ENCODE results near the gene MMEL1.

The MMEL1 gene

GRCh38 chr1:2567083-2567679 lies 65.6 kb downstream of the MMEL1 start:
- H3K27me3 ChIP-seq (replicated peaks): no peaks in the 10 kb centered on the region
- no peak for TF ChIP-seq CTCF (IDR thresholded peaks at IDR 0.05; ENCODE audit: low read depth, low read length, missing control alignments)

GRCh38 chr1:2566101-2567045 lies 66.4 kb downstream of the MMEL1 start:
- Histone ChIP-seq H3K36me3 (replicated peaks) (no peaks in the 10 kb centered on the region), H3K27me3 (replicated peaks) (no peaks in the 10 kb centered on the region), H3K27ac (no peak overlapping the region), H3K4me3 (ENCODE audit: low read depth, low read length) (no peak overlapping the region)
- DNase-seq: no peak
- TF ChIP-seq CTCF (IDR thresholded peaks at IDR 0.05; ENCODE audit: low read depth, low read length, missing control alignments): no peak
- in situ Hi-C loops (cut with HindIII; ENCODE audit: low pct_ligation_motif_present, low sequenced_read_pairs): no loop called here

More at GRCh38 chr1:2567083-2567679, 65.6 kb downstream of the MMEL1 start:
- no peak overlapping the region for H3K4me3 ChIP-seq (ENCODE audit: low read depth, low read length)
- in situ Hi-C loops (cut with HindIII; ENCODE audit: low pct_ligation_motif_present, low sequenced_read_pairs): no loop called here
- no peak overlapping the region for H3K27ac ChIP-seq
- no peak for DNase-seq
- H3K36me3 ChIP-seq (replicated peaks): no peaks in the 10 kb centered on the region

- Histone ChIP-seq H3K4me3 (ENCODE audit: low read depth, low read length) (no peak overlapping the region), H3K36me3 (replicated peaks) (no peaks in the 10 kb centered on the region), H3K27me3 (replicated peaks) (no peaks in the 10 kb centered on the region), H3K27ac (no peak overlapping the region)
- in situ Hi-C loops (cut with HindIII; ENCODE audit: low pct_ligation_motif_present, low sequenced_read_pairs): no loop called here
- TF ChIP-seq CTCF (IDR thresholded peaks at IDR 0.05; ENCODE audit: low read depth, low read length, missing control alignments): no peak
- no peak for DNase-seq
Measured at GRCh38 chr1:2564815-2565374, 67.9 kb downstream of the MMEL1 start.

GRCh38 chr1:2564006-2564814 lies 68.6 kb downstream of the MMEL1 start:
- in situ Hi-C loops (cut with HindIII; ENCODE audit: low pct_ligation_motif_present, low sequenced_read_pairs): no loop called here
- TF ChIP-seq CTCF (IDR thresholded peaks at IDR 0.05; ENCODE audit: low read depth, low read length, missing control alignments): no peak
- DNase-seq: no peak
- H3K27me3 ChIP-seq (replicated peaks): no peaks in the 10 kb centered on the region
- H3K27ac ChIP-seq: no peak overlapping the region
- H3K36me3 ChIP-seq (replicated peaks): no peaks in the 10 kb centered on the region
- H3K4me3 ChIP-seq (ENCODE audit: low read depth, low read length): no peak overlapping the region

- no peak overlapping the region for H3K4me3 ChIP-seq (ENCODE audit: low read depth, low read length)
- DNase-seq: no peak
- in situ Hi-C loops (cut with HindIII; ENCODE audit: low pct_ligation_motif_present, low sequenced_read_pairs): no loop called here
- TF ChIP-seq CTCF (IDR thresholded peaks at IDR 0.05; ENCODE audit: low read depth, low read length, missing control alignments): no peak
- no peaks in the 10 kb centered on the region for H3K27me3 ChIP-seq (replicated peaks)
- no peaks in the 10 kb centered on the region for H3K36me3 ChIP-seq (replicated peaks)
- no peak overlapping the region for H3K27ac ChIP-seq
Measured at GRCh38 chr1:2563205-2563604, 69.6 kb downstream of the MMEL1 start.

All from brain microvascular endothelial cell (primary cell).